ENCODE data around the gene CYP4A11.
"Not testable (repeated sequence)": the region's sequence is repeated elsewhere in the genome, so short reads cannot be mapped to it uniquely, and the experiment has no call there.

CYP4A11 gene

DNA sequence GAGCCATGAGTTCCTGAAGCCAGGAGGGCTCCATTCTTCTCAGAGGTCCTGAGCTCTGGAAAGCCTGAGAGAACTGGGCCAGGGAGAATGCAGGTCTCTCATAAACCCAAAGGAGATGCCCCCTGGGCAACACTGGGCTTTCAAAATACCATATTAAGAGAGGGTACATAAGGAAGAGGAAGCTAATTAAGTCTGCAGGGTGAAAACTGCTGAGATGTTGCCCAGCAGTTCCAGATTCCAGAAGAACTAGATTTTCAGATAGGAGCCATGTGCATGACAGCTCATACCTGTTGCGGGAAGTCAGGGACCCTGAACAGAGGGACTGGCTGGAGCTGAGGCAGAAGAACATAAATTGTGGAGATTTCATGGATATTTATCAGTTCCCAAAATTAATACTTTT is 40.9 kb downstream of the CYP4A11 start:
- no peak for DNase-seq (ENCODE audit: low read depth)
- no peak for TF ChIP-seq CTCF (IDR thresholded peaks at IDR 0.05; ENCODE audit: control insufficient read depth, insufficient read depth, low read depth, low read length, missing control alignments)
- no peak overlapping the region for H3K4me3 ChIP-seq (ENCODE audit: control insufficient read depth, low read depth, low read length)

DNA sequence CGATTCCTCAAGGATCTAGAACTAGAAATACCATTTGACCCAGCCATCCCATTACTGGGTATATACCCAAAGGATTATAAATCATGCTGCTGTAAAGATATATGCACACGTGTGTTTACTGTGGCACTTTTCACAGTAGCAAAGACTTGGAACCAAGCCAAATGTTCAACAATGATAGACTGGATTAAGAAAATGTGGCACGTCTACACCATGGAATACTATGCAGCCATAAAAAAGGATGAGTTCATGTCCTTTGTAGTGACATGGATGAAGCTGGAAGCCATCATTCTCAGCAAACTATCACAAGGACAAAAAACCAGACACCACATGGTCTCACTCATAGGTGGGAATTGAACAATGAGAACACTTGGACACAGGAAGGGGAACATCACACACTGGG is 59.6 kb downstream of the CYP4A11 start:
- not testable (repeated sequence) for DNase-seq (ENCODE audit: low read depth); H3K4me3 ChIP-seq (ENCODE audit: control insufficient read depth, low read depth, low read length)

Measured in AG09309 (cell line).